A549 (cell line): ENCODE data around the gene DERL2.

Source experiments
- CHD2 ChIP-seq: fragments of 150-350 bp; IDR thresholded peaks from 2 replicates; pipeline ENCODE4 v1.6.1; 2014; ENCODE audit warnings: low read length; ENCODE audit not compliant: partially characterized antibody
- CHD4 ChIP-seq: fragments of 200-600 bp; sonication (generic); IDR thresholded peaks from 2 replicates; pipeline ENCODE4 v1.6.1; 2016; ENCODE audit warnings: antibody characterized with exemption, mild to moderate bottlenecking, borderline replicate concordance
- CTCF ChIP-seq: fragments of >200 bp; sonication (Bioruptor Twin); formaldehyde crosslinking; IDR thresholded peaks from 3 replicates; pipeline ENCODE4 v1.5.1; 2016
- EP300 ChIP-seq, 2 experiments: fragments of >200 bp; sonication (Bioruptor Twin); formaldehyde crosslinking; IDR thresholded peaks; 2 replicates in 1 of 2; 3 replicates in 1 of 2; pipeline ENCODE4 v1.6.1; 2016 to 2017
- MAZ ChIP-seq: fragments of 150-350 bp; IDR thresholded peaks from 2 replicates; pipeline ENCODE4 v1.6.1; 2014; ENCODE audit warnings: antibody characterized with exemption, low read depth, low read length, borderline replicate concordance
- NFE2L2 ChIP-seq: fragments of 150-350 bp; conservative IDR thresholded peaks from 2 replicates; pipeline ENCODE4 v1.6.1; 2014; ENCODE audit warnings: low read length
- POLR2A ChIP-seq: IDR thresholded peaks from 2 replicates; pipeline ENCODE4 v1.6.1; 2012; ENCODE audit warnings: mild to moderate bottlenecking, low read length
- RCOR1 ChIP-seq: fragments of 150-350 bp; IDR thresholded peaks from 2 replicates; pipeline ENCODE4 v1.6.1; 2014; ENCODE audit warnings: antibody characterized with exemption, low read length, low read depth
- SMC3 ChIP-seq: fragments of >200 bp; sonication (Bioruptor Twin); formaldehyde crosslinking; IDR thresholded peaks from 3 replicates; pipeline ENCODE4 v1.6.1; 2018; ENCODE audit warnings: inconsistent platforms
- TF ChIP-seq, protein P1 (sequence below): IDR thresholded peaks from 2 replicates; pipeline ENCODE4 v1.6.1; 2012
- TF ChIP-seq, protein P2 (sequence below): IDR thresholded peaks from 2 replicates; pipeline ENCODE4 v1.6.1; 2012

GRCh38 chr17:5468075-5468473, 17.9 kb downstream of the DERL2 start:
- TF ChIP-seq CTCF = no peak
- no peak for TF ChIP-seq POLR2A
- no peak for TF ChIP-seq NFE2L2
- TF ChIP-seq RCOR1 = no peak
- no peak for TF ChIP-seq EP300 (IDR thresholded peaks at IDR 0.05)
- TF ChIP-seq MAZ = no peak
- TF ChIP-seq, protein P1, sequence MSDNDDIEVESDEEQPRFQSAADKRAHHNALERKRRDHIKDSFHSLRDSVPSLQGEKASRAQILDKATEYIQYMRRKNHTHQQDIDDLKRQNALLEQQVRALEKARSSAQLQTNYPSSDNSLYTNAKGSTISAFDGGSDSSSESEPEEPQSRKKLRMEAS = no peak
- no peak for TF ChIP-seq CHD2
- no peak for TF ChIP-seq SMC3
- TF ChIP-seq, protein P2, sequence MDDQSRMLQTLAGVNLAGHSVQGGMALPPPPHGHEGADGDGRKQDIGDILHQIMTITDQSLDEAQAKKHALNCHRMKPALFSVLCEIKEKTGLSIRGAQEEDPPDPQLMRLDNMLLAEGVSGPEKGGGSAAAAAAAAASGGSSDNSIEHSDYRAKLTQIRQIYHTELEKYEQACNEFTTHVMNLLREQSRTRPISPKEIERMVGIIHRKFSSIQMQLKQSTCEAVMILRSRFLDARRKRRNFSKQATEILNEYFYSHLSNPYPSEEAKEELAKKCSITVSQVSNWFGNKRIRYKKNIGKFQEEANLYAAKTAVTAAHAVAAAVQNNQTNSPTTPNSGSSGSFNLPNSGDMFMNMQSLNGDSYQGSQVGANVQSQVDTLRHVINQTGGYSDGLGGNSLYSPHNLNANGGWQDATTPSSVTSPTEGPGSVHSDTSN = no peak
- TF ChIP-seq CHD4 = no peak
